GM19043 (cell line): ENCODE measurements around the gene ITSN1.

Experiments used
- ATAC-seq: cut with Tn5 transposase; IDR thresholded peaks from one replicate; pipeline ENCODE4 v1.9.1; 2021; ENCODE audit warnings: low read depth; ENCODE audit not compliant: unreplicated experiment

The ITSN1 gene

GRCh38 chr21:33801424-33802405 is 159.4 kb downstream of the ITSN1 start:
- no peak for ATAC-seq

DNA sequence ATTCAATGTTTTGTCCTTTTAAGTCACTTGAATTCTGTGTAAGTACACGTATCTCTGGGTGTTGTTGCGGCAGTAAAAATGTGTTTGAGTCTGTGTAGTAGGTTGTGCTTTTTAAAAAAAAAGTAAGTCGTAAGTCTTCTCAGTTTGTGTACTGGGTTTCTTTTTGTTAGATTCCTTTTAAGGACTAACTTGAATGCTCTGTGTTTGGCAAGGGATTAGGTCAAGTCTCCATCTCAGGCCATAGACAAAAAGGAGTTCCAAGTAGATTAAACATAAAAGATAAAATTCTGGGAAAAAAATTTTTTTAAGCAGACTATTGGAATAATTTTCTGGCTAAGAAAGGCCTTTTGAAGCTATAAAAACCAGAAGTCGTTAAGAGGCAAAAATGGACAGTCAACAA is 160.2 kb downstream of the ITSN1 start:
- ATAC-seq, result no peak

DNA sequence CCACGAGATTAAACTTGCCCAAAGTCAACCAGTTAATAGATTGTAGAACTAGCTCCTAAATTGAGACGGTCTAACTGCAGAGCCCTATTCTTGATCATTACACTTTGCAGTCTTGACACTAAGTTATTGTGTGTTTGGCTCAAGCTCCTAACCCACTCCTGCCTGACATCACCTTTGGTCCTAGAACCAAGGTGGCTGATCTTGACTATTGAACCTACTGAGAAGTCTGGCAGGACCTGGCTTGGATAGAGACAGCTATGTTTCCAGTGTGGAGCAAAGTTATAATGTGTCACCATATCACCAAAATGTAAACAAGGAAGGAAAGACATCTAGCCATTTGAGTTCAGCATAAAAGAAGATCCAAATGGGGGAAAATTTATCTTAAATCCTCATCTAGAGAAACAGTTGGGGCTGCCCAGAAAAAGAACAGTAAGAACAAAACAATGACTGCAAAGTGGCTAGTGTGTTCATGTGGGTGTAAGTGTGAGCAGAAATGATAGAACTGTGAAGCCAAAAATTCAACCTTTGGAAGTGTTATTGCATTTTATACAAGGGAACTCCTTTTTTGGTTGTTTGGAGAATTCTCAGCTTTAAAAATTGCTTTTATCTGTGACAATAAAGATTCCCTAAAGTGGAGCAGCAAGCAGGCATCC is 166.5 kb downstream of the ITSN1 start:
- no peak for ATAC-seq

DNA sequence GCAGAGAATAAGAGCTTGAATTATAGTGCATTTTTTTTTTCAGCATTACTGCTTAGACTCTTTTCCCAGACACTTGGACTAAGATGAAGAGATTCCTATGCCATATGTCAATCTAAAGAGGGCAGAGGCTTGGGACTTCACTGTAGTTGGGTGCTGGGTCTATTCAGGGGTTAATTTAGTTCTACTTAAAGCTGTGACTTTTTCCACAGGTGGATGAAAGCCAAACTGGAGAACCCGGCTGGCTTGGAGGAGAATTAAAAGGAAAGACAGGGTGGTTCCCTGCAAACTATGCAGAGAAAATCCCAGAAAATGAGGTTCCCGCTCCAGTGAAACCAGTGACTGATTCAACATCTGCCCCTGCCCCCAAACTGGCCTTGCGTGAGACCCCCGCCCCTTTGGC is 168.5 kb downstream of the ITSN1 start:
- no peak for ATAC-seq

DNA sequence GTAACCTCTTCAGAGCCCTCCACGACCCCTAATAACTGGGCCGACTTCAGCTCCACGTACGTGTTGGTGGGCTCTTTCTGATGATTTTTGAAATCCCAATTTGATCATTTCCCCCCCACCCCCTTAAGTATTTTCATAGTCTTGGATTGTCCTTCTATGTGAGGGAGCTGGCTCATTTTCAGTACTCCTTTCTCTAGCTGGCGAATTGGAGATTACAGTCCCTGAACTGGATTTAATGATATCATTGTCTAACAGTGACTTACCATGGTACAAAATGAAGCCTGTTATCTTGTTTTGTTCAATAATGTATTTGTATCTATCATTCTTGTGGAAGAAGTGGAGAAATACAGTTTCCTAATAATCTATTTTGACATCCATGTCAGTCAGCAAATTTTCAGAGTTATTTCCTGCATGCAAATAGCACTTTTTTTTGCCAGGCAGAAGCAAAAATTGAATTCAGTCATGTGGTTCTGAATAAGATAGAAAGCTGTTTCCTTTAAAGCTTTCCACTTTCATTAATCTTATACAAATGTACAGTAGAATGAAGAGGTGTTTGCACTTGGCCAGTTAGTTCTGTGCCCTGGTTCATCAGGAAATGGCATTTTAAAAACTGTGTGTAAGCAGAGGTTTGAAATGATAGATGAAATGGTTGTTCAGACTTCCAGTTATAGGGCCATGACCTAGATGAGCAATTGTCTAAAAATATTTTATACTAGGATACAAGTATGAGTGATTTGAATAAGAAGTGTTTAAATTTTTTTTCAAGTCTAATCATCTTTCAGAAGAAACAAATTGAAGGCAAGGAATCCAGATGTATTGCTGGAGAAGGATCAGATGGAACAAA is 169.1 kb downstream of the ITSN1 start:
- ATAC-seq, result no peak

DNA sequence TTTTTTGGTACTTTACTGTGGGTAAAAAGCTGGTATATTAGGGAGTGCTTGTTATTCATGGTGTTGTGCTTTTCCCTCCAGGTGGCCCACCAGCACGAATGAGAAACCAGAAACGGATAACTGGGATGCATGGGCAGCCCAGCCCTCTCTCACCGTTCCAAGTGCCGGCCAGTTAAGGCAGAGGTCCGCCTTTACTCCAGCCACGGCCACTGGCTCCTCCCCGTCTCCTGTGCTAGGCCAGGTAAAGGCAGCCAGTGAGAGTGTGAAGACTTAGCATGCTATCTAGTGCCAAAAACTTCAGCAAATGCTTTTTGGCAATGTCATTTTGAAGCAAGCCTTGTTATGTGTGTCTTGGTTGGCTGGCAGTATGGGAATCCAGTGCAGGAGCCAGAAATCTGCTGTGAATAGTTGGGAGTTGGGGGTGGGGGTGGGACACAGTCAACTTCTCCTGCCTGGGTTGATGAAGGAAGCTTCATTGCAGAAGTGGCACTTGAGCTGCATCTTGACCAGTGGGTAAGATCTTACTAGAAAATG is 171.6 kb downstream of the ITSN1 start:
- ATAC-seq, result no peak

- no peak for ATAC-seq
These were observed 172.9 kb downstream of the ITSN1 start for GRCh38 chr21:33815143-33815707.

DNA sequence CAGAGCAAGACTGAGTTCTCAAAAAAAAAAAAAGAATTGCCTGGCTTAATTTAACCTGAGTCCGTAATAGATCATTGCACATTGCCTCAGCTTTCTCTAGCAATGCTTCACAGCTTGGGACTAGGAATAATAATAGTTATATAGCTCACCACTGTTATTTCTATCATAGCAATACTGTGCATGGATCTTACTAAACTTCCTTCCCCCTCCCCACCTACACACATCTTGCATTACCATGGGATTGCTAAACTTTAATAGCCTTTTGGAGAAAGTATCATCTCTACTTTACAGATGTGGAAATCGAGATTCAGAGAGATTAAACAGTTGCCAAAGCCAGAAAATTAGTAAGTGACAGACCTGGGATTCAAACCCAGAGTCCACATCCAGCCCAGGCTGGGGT is 173.9 kb downstream of the ITSN1 start:
- ATAC-seq, result no peak

DNA sequence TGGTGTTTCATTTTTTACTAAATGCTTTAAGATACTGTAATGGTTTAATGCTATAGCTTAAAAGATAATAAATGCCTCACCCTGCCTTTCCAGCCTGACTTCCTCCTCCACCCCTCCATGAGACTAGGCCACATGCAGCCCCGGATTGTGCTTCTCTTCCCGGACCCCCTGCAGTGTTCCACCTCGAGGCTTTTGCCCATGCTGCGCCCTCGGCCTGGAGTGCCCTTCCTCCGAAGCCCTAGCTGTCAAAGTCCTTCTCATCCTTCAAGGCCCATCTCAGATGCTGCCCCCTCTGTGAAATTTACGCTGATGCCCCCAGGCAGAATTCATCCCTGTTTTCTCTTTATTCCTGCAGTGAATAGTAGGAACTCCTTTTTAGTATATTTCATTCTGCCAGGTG is 174.8 kb downstream of the ITSN1 start:
- ATAC-seq, result no peak

DNA sequence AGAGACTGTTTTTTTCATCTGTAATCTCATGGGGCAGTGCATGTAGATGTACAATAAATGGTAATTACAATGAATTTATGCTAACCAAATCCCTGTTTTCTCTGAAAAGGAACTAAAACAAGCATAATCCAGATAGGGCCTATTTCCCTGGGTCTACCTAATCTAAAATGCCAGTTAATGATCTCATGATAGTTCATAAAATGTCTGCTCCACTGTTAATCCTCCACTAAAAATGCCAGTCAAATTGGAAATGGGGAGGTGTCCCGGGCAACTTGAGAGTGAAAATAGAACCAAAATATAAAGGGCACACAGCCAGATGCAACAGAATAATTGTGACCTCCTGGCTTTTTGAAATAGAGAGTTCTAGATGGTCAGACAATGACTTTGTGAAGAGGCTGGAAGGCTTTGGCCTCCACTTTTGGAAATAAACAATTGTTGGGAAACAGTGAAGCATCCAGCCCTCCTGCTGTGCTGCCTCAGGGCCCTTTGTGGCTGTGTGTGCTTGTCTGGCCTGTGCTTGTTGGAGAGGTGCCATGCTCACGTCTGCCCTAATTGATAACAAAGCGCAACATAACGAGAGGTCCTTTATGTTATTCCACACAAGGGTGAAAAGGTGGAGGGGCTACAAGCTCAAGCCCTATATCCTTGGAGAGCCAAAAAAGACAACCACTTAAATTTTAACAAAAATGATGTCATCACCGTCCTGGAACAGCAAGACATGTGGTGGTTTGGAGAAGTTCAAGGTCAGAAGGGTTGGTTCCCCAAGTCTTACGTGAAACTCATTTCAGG is 175.6 kb downstream of the ITSN1 start:
- ATAC-seq, result no peak

DNA sequence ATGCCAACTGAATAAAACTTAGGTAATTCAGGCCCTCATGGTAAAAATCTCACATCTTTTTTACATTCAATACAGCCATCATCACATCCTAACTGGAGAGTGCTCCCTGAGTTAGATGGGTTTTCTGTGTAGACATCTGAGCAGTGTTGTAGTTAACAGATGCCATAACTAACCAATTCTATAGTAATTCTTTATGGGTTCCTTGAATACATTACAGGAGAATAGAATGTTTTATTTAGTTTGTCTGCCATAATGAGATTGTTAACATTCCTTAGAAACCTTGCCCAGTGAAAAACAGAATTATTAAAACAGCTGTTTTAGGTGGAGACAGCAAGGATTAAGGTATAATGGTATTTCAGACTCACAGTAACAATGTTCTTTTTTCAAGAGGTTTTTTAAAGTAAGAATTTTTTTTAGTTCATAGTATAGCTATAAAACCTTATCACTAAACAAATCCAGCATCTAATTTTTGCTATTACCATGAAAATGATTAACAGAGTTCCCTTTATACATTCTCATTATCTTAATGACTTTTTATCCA is 178.0 kb downstream of the ITSN1 start:
- ATAC-seq, result no peak

GRCh38 chr21:33820798-33821197 is 178.5 kb downstream of the ITSN1 start:
- ATAC-seq, result no peak

GRCh38 chr21:33821503-33822322 is 179.4 kb downstream of the ITSN1 start:
- ATAC-seq, result no peak

GRCh38 chr21:33824156-33824941 is 182.0 kb downstream of the ITSN1 start:
- ATAC-seq, result no peak

- ATAC-seq, result no peak
These were observed 183.1 kb downstream of the ITSN1 start for GRCh38 chr21:33825419-33825818.

DNA sequence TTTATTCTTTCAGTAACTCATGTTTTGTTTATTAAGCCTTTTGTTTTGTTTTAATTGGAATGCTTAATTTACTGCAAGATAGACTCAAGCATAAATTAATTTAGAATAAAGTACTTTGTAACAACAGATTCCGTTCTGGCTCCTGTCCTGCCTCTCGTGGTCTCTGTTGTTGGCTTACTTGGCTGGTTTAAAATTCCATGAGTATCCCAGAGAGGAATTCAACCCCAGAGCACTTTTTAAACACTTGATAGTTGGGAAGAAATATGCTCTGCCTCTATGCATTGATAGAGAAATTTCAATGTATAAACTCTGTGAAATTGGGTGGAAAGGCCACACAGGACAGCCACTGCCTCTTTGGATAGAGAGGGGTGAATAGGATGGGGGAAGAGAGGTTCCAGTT is 183.6 kb downstream of the ITSN1 start:
- no peak for ATAC-seq

GRCh38 chr21:33828083-33828482 is 185.8 kb downstream of the ITSN1 start:
- ATAC-seq, result no peak

GRCh38 chr21:33828577-33828976 is 186.3 kb downstream of the ITSN1 start:
- ATAC-seq, result no peak
